GM23338 (cell line): ENCODE data around the gene DUSP5. TPM values are rescaled to one million over a fixed set of nuclear protein-coding genes. Genes with fewer than 3 reads are reported as not detected.

Experiments used
- ATAC-seq: fragments of 200-7000 bp; cut with Tn5 transposase; 3 replicates; pipeline ENCODE4 v1.9.1; 2020
- DNase-seq: peaks from one replicate; pipeline ENCODE4 v3.0.0-alpha.2; 2015; ENCODE audit warnings: low spot score
- H2AFZ ChIP-seq: fragments of 200-600 bp; sonication (generic); 2 replicates; pipeline ENCODE4 v1.8.0; 2016; ENCODE audit warnings: antibody characterized with exemption, mild to moderate bottlenecking, moderate library complexity
- H3F3A ChIP-seq: fragments of 200-600 bp; sonication (generic); replicated peaks from 2 replicates; pipeline ENCODE4 v1.8.0; 2017; ENCODE audit warnings: antibody characterized with exemption, mixed run types, low read depth
- H3K27ac ChIP-seq: fragments of 200-600 bp; sonication (generic); 2 replicates; pipeline ENCODE4 v1.6.1; 2016; ENCODE audit warnings: low read depth
- H3K27me3 ChIP-seq: fragments of 200-600 bp; sonication (generic); 2 replicates; pipeline ENCODE4 v1.8.0; 2016; ENCODE audit warnings: mild to moderate bottlenecking, mixed run types, moderate library complexity; ENCODE audit not compliant: insufficient read depth
- H3K36me3 ChIP-seq: fragments of 200-600 bp; sonication (generic); 2 replicates; pipeline ENCODE4 v1.8.0; 2016; ENCODE audit warnings: mild to moderate bottlenecking; ENCODE audit not compliant: insufficient read depth
- H3K4me1 ChIP-seq: fragments of 200-600 bp; sonication (generic); 2 replicates; pipeline ENCODE4 v1.8.0; 2016; ENCODE audit warnings: mild to moderate bottlenecking, moderate library complexity; ENCODE audit not compliant: insufficient read depth
- H3K4me2 ChIP-seq: fragments of 200-600 bp; sonication (generic); 2 replicates; pipeline ENCODE4 v1.7.1; 2017; ENCODE audit warnings: mixed run types
- H3K4me3 ChIP-seq: fragments of 200-600 bp; sonication (generic); 2 replicates; pipeline ENCODE4 v1.6.1; 2016; ENCODE audit warnings: mixed run types
- H3K79me2 ChIP-seq: fragments of 200-600 bp; sonication (generic); replicated peaks from 2 replicates; pipeline ENCODE4 v1.8.0; 2017; ENCODE audit warnings: mild to moderate bottlenecking; ENCODE audit not compliant: insufficient read depth
- H3K9me2 ChIP-seq: fragments of 200-600 bp; sonication (generic); 2 replicates; pipeline ENCODE4 v1.8.0; 2017; ENCODE audit not compliant: insufficient read depth
- H4K20me1 ChIP-seq: fragments of 200-600 bp; sonication (generic); replicated peaks from 2 replicates; pipeline ENCODE4 v1.8.0; 2017; ENCODE audit warnings: mild to moderate bottlenecking; ENCODE audit not compliant: insufficient read depth
- H3K27ac Mint-ChIP-seq: 2 replicates; pipeline ENCODE4 v1.8.0; 2020; ENCODE audit warnings: inconsistent platforms, mild to moderate bottlenecking, moderate library complexity, mixed read lengths
- H3K27me3 Mint-ChIP-seq: 3 replicates; pipeline ENCODE4 v1.8.0; 2022; ENCODE audit warnings: low read depth, mild to moderate bottlenecking, moderate library complexity, mixed read lengths, inconsistent platforms; ENCODE audit not compliant: insufficient read depth, poor library complexity
- H3K36me3 Mint-ChIP-seq: 3 replicates; pipeline ENCODE4 v1.8.0; 2021; ENCODE audit warnings: low read depth, mild to moderate bottlenecking, inconsistent platforms, moderate library complexity, mixed read lengths
- H3K4me1 Mint-ChIP-seq: 3 replicates; pipeline ENCODE4 v1.8.0; 2020; ENCODE audit warnings: mild to moderate bottlenecking, inconsistent platforms, mixed read lengths
- H3K4me3 Mint-ChIP-seq: 3 replicates; pipeline ENCODE4 v1.8.0; 2021; ENCODE audit warnings: moderate library complexity, mild to moderate bottlenecking, inconsistent platforms, mixed read lengths
- H3K9me3 Mint-ChIP-seq: 3 replicates; pipeline ENCODE4 v1.8.0; 2020; ENCODE audit warnings: moderate library complexity, mild to moderate bottlenecking, inconsistent platforms, mixed read lengths
- CREB1 ChIP-seq: fragments of 250-450 bp; sonication (Bioruptor Pico); IDR thresholded peaks from 2 replicates; pipeline ENCODE4 v1.5.0; 2020; ENCODE audit warnings: low read depth, mild to moderate bottlenecking, moderate library complexity
- ETS1 ChIP-seq: IDR thresholded peaks from 2 replicates; pipeline ENCODE4 v1.6.1; 2016; ENCODE audit warnings: antibody characterized with exemption
- EZH2 ChIP-seq: fragments of 200-600 bp; sonication (generic); IDR thresholded peaks from one replicate; pipeline ENCODE4 v1.8.0; 2017; ENCODE audit warnings: antibody characterized with exemption, mild to moderate bottlenecking, low read depth; ENCODE audit not compliant: unreplicated experiment
- NANOG ChIP-seq: IDR thresholded peaks from 2 replicates; pipeline ENCODE4 v1.6.1; 2016; ENCODE audit warnings: antibody characterized with exemption, borderline replicate concordance
- REST ChIP-seq: IDR thresholded peaks from one replicate; pipeline ENCODE4 v1.6.1; 2018; ENCODE audit warnings: antibody characterized with exemption; ENCODE audit not compliant: unreplicated experiment
- STAT1 ChIP-seq: IDR thresholded peaks from one replicate; pipeline ENCODE4 v1.6.1; 2016; ENCODE audit warnings: antibody characterized with exemption; ENCODE audit not compliant: unreplicated experiment
- ZNF331 ChIP-seq: fragments of 250-450 bp; sonication (Bioruptor Pico); IDR thresholded peaks from 2 replicates; pipeline ENCODE4 v1.5.0; 2020; ENCODE audit warnings: low read depth, mild to moderate bottlenecking, moderate library complexity
- ZNF462 ChIP-seq: fragments of 250-450 bp; sonication (Bioruptor Pico); IDR thresholded peaks from 2 replicates; pipeline ENCODE4 v1.5.0; 2020; ENCODE audit warnings: mild to moderate bottlenecking, moderate library complexity
- polyA plus RNA-seq: library from polyadenylated mRNA; unstranded; fragments of >200 nt; fragmentation: Nextera tagmentation; extraction: Ambion mirVana; gene quantifications from 2 replicates; pipeline ENCODE4 v1.2.1, GENCODE V29; 2016
- total RNA-seq: library from RNA; depleted of rRNA; stranded (reverse); fragments of >200 nt; shearing (Covaris generic); gene quantifications from 2 replicates; pipeline ENCODE4 v1.2.3, GENCODE V29; 2014

DUSP5 gene
- total and polyA plus RNA-seq, 2 experiments from 2014 or later = 10.8 to 35.9 TPM

GRCh38 chr10:110503528-110504110, 5.9 kb downstream of the DUSP5 start:
- Histone ChIP-seq H3K4me2 (no peak overlapping the region), H3K36me3 (peaks cover 19% of the 10 kb centered on the region), H3K79me2 (peaks cover 68% of the 10 kb centered on the region), H3K27ac (no peak overlapping the region), H3K9me2 (no peaks in the 10 kb centered on the region), H4K20me1 (peaks cover 10% of the 10 kb centered on the region), H3K4me3 (no peak overlapping the region), H3K4me1 (peaks cover 27% of the 10 kb centered on the region), H2AFZ (no peak overlapping the region), H3K27me3 (peaks cover 16% of the 10 kb centered on the region), H3F3A (peaks cover 7% of the 10 kb centered on the region; the same call in 1 of the 2 replicates)
- TF ChIP-seq ZNF462 = no peak
- ATAC-seq = no peak
- Mint-ChIP-seq H3K4me1 (peaks cover 42% of the 10 kb centered on the region), H3K27me3 (peaks cover 15% of the 10 kb centered on the region), H3K4me3 (no peak overlapping the region), H3K36me3 (peaks cover 72% of the 10 kb centered on the region), H3K27ac (no peak overlapping the region), H3K9me3 (peaks cover 3% of the 10 kb centered on the region; the same call in 1 of the 3 replicates)
- no peak for DNase-seq

GRCh38 chr10:110504111-110504735, 6.5 kb downstream of the DUSP5 start:
- H3K27ac Mint-ChIP-seq = no peak overlapping the region
- peaks cover 19% of the 10 kb centered on the region for H3K36me3 ChIP-seq
- ATAC-seq = no peak
- TF ChIP-seq ZNF331 (no peak), NANOG (no peak), STAT1 (no peak), REST (no peak), ETS1 (no peak), CREB1 (no peak), EZH2 (no peak)

More at GRCh38 chr10:110504111-110504735, 6.5 kb downstream of the DUSP5 start:
- Histone ChIP-seq H3K4me3 (no peak overlapping the region), H3K4me1 (peaks cover 27% of the 10 kb centered on the region), H3K4me2 (no peak overlapping the region), H3K79me2 (peaks cover 63% of the 10 kb centered on the region), H3K27me3 (peaks cover 10% of the 10 kb centered on the region), H2AFZ (no peak overlapping the region), H4K20me1 (peaks cover 5% of the 10 kb centered on the region), H3K27ac (no peak overlapping the region), H3F3A (peaks cover 1% of the 10 kb centered on the region; the same call in 1 of the 2 replicates), H3K9me2 (no peaks in the 10 kb centered on the region)
- Mint-ChIP-seq H3K27me3 (peaks cover 9% of the 10 kb centered on the region), H3K9me3 (no peaks in the 10 kb centered on the region), H3K4me3 (no peak overlapping the region), H3K36me3 (peaks cover 74% of the 10 kb centered on the region), H3K4me1 (peaks cover 36% of the 10 kb centered on the region)
- DNase-seq = no peak
